Activated T-cell treated with anti-CD3 and anti-CD28 coated beads for 24 hours (primary cell): Measurements from ENCODE around the gene RPS16.
A peak's percentile ranks its signal among the peaks of the same experiment; 100 is the strongest.

Experiments
- DNase-seq: peaks from one replicate; pipeline ENCODE4 v3.0.0-alpha.2; 2020; ENCODE audit warnings: low read depth

RPS16 gene

GRCh38 chr19:39407410-39407659, 28.4 kb downstream of the RPS16 start:
- no peak for DNase-seq

DNA sequence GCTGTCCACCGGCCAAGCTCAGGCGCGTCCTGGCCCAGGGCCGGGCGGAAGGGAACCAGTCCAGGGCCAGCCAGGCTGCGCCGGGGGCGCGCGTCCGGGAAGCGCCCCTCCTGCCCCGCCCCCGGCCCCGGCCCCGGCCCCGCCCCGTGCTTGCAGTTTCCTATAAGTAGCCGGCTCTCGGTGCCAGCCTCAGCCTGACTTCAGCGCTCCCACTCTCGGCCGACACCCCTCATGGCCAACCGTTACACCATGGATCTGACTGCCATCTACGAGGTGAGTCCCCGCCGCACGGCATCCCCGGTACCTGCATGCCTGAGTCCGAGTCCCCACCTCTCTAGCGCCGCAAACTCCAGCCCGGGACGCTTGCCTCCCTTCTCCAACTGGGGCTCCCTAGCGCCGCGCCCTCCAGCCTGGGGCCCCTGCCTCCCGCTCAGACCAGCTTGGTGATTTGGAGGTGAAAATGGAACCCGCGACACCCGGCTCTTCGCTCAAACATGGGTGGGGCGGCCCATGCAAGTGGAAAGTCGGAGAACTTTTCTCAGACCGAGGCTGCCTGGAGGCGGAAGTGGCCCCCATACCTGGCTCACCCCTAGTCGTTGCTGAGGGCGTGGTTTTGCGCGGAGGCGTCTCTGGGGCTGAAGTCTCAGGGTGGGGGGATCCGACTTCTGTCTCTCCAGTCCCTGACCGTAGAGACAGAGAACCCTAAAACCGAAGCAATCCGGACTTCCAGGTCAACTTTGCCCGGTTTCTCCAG, 28.9 kb downstream of the RPS16 start, which contains the start of gene ZFP36:
ZFP36 (plus strand) TSS at position 192 of the 754 bp plus-strand sequence; CDS start at position 250, 58 bp downstream.
- DNase-seq: peak; percentile 81

GRCh38 chr19:39405958-39406655, 29.6 kb downstream of the RPS16 start:
- DNase-seq: peak; percentile 78

- no peak for DNase-seq
Measured at GRCh38 chr19:39405261-39405957, 30.3 kb downstream of the RPS16 start.

DNA sequence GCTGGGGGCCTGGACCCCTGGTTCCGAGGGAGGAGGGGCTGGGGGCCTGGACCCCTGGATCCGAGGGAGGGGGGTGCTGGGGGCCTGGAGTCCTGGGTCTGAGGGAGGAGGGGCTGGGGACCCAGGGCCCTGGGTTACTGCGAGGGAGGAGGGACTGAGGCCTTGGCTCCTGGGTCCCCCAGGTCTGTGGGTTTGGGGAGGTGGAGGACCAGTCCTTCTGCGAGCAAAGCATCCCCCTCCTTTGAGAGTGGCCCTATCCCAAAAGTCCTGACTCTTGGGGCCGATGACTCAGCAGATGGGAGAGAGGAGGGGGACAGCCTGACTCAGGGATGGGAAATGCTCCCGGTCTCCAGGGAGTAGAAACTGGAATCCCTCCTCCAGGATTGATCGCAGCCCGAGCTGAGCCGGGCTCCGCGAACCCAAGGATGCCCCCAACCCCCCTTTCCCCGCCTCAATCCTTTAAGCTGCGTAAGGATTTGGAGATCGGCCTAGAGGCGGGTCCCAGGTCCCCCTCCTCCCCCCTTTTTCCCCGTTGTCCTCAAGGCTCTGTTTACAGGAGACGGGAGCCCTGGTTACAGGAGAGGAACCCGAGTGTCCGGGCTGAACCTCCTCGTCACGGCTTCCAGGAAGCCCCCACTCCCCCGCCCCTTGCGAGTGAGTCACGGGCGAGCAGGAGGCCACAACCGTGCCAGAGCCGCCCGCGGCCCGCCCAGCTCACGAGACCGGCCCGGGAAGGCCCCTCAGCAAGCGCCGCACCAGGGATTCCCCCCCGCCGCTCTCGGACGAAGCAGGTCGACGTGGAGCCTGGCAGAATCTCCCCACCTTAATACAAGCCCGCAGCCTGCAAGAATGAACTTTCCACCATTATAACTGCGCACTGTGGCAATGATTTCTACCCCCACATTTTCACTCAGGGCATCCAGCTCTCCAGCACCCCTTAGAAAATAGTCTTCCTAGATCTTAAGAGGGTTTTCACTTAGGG, 32.1 kb downstream of the RPS16 start:
- DNase-seq: peak; percentile 94

DNA sequence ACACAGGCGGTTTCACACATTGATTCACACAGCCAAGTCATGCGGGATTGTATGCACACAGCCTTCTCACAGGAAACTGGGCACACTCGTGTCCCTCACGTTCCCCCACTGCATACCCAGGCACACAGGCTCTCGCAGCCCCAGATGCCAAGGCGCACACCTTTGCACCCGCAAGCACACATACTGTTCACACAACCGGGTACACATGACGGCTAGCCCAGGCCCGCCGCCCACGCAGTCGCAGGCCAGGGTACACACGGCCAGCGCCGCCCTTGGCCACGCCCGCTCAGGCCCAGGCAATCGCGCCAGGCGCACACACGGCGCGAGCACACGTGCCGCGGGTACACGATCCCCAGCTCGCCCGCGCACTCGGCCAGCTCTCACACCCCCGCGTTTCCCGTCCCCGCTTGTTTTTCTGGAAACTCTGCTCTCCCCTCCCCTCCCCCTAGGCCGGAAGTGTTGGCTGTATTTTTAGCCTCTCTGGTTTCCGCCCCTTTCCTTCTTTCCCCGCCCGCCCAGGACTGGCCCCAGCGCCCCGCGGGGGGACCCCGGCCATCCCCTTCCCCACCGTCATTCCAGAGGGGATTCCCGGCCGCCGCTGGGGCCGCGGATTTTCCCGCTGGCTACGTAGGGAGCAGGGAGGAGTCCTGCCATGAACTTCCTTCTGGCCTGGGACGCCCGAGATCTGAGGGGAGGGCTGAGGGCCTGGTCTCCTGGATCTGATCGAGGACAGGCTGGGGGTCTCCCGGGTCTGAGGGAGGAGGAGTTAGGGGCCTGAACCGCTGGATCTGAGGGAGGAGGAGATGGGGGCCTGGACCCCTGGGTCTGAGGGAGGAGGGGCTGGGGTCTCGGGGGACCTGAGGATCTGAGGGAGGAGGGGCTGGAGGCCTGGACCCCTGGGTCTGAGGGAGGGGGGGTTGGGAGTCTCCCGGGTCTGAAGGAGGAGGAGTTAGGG, 33.1 kb downstream of the RPS16 start:
- peak; percentile 83 for DNase-seq

- DNase-seq: peak; percentile 76
Measured at GRCh38 chr19:39401549-39402345, 34.0 kb downstream of the RPS16 start.

DNA sequence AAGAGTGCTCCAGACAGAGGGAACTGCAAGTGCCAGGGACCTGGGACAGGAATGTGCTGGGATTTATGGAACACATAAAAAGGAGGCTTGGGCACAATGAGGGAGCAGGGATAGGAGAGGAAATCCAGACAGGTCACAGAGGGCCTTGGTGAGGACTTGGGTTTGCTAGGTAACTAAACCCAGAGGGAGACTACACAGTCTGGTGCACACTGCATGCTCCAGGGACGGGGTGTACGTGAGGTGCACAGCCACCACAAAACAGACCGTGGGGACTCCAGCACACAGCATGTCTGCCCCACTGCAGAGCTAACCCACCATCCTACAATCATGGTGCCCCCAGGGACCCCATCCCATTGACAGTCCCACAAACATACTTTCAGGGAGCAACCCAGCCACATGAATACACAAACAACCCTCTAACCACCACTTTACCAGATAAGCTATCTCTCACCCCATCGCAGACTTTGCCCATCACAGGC, 34.6 kb downstream of the RPS16 start:
- no peak for DNase-seq

- no peak for DNase-seq
Measured at GRCh38 chr19:39400061-39400460, 35.7 kb downstream of the RPS16 start.

DNA sequence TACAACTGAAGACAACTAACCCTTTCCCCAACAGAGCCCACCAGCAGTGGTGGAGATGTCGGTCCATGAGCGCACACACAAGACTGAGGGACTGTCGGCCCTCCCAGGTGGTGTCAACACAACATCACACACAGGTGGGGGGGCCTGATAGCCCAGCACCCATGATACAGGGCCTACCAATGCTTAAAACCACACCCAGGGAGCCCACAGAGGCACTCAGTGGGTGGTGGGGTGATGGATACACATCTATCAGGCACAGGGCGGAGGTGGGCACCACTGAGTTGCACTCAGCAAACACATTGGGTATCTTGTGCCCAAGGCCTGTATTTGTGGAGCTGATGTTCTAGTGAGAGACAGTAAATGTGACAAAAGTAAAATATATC, 36.1 kb downstream of the RPS16 start:
- DNase-seq: no peak

- DNase-seq: no peak
Measured at GRCh38 chr19:39398297-39398864, 37.4 kb downstream of the RPS16 start.

DNA sequence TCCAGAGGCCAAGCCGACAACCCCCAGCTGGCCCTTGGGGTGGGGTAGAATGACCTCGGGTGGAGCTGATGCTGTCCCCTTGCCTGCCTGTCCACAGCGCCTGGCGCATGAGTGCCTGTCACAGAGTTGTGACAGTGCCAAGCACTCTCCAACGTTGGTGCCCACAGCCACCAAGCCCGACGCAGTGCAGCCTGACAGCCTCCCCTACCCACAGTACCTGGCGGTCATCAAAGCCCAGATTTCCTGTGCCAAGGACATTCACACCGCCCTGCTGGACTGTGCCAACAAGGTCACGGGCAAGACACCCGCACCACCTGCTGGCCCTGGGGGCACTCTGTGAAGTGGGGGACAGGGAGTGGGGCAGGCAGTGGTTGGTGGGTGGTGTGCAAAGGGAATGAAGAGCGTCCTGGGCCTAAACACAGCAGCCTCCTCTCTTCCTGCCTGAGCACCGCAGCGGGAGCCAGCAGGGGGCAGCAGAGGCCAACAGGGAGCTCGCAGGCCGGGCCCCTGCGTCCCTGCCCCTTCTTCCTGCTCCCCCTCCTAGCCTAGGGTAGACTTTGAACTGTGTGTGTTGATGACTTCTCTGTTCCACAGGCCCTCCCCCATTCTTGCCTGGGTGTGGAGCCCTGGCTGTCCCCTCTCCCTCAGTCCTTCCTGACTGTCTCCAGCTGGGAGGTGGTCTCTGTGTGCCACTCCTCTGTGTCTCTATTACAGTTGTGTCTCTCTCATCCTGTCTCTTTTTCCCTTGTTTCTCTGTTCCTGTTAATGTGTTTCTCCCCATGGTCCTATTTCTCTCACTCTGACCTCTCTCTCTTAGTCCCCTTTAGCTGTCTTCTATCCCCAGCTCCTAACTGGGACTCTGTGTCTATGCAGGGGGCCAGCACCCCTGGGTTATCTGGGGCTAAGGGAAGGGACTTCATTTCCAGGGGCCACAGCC, 38.1 kb downstream of the RPS16 start:
- peak; percentile 87 for DNase-seq

DNA sequence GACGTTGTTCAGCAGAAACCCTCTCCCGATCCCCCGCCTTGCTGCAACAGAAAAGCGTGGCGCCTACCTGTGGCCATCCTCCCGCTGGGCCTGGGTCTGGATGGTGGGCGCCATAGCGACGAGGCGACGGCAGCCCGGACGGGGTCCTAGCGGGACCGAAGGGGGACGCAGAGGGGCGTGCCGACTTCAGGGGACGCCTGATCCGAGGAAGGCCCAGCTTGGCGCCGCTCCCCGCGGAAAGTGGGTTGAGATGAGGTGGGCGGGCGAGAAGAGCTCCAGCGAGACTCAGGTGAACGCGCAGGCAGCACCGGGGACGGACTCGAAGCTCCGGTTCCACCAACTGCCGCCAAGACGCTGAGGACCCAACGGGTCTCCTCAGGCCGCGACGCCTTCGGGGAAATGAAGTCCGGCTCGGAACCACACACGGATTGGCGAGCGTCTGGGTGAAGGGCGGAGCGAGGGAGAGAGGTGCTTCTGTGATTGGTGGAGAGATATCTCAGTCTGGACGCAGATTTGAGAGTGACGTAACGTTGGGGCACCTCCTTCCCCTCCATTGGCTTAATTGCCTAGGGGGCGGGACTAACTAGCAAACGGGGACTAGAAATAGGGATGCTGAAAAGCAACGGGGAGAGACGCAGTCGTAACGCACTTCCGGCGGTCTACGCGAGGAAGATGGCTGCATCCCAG, 44.9 kb downstream of the RPS16 start, which contains the start of the genes MED29 and PAF1:
MED29 (plus strand) TSS at position 628 of the 687 bp plus-strand sequence; CDS start at position 673, 45 bp downstream.
PAF1 (minus strand) TSS at position 356 of the 687 bp plus-strand sequence; CDS start at position 114, 242 bp downstream.
- DNase-seq: peak; percentile 95

DNA sequence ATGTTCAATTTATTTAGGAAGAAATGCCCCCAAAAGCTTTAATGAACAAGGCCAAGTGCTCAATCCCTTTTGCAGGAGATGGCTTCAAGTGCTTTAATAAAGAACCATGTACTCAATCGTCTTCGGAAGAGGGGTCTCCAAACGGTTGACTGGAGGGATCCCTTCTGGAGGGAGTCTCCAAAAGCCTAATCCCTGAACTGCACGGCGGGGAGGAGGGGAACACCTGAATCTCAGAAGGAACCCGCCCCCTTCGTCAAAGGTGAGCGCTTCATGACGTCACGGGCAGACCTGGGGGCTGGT, 45.3 kb downstream of the RPS16 start:
- DNase-seq: peak; percentile 60

DNA sequence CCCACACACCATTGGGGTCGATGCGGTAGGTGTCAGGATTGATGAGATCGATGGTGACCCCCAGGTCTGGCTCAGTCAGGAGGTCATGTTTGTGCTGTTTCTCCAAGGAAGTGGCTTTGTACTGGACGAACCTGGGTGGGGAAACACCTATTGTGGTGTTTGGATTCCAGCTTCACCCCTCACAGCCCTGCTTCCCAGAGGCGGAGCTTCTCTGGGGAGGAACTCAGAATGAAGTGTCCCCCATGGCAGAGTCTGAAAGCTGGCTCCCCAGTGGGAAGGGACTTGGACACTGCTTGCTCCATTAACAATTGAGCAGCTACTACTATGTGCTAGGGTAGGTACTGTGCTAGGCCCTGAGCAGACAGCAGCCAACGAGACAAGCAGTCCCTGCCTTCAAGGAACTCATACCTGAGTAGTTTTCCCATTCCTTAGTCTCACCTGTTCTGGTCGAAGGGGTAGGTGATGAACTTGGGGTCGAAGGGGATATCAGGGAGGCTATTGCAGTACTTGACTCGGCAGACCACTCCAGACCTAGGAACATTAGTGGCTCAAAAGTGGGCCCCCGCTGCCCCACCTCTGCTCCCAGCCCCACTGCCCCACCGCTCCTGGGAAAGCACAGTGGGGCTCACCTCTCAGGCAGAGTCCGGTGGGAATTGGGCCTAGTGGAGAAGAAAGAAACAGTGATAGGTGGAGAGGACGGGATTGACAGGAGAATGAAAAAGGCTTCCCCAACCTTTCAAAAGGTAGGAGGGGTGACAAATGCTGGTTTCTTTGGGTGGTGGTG, 45.9 kb downstream of the RPS16 start:
- no peak for DNase-seq

DNA sequence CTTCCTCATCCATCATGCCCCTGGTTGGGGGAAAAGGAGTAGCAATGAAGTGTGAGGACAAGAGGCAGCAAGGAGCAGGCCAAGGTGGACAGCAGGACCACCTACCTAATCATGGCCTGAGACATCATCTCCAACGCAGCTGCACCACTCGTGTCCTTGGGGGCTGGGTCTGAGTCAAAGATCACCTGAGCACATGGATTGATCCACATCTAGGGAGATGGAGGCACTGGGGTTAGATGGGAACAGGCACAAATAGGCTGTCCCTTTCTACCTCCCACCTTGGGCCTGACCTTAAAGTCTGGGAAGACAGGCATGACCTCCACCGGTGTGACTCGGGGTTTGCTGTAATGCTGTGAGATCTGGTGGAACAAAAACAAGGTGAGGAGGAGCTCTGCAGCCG, 47.1 kb downstream of the RPS16 start:
- no peak for DNase-seq

- DNase-seq: no peak
Measured at GRCh38 chr19:39386557-39386956, 49.2 kb downstream of the RPS16 start.
